Epidermal melanocyte (primary cell): Measurements from ENCODE around the gene UBE2G1.
"Not testable (repeated sequence)": the region's sequence is repeated elsewhere in the genome, so short reads cannot be mapped to it uniquely, and the experiment has no call there.

Experiments used
- DNase-seq: peaks from one replicate; pipeline ENCODE4 v3.0.0; 2011; ENCODE audit warnings: low spot score; ENCODE audit not compliant: insufficient read length

Gene UBE2G1, protein sequence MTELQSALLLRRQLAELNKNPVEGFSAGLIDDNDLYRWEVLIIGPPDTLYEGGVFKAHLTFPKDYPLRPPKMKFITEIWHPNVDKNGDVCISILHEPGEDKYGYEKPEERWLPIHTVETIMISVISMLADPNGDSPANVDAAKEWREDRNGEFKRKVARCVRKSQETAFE

DNA sequence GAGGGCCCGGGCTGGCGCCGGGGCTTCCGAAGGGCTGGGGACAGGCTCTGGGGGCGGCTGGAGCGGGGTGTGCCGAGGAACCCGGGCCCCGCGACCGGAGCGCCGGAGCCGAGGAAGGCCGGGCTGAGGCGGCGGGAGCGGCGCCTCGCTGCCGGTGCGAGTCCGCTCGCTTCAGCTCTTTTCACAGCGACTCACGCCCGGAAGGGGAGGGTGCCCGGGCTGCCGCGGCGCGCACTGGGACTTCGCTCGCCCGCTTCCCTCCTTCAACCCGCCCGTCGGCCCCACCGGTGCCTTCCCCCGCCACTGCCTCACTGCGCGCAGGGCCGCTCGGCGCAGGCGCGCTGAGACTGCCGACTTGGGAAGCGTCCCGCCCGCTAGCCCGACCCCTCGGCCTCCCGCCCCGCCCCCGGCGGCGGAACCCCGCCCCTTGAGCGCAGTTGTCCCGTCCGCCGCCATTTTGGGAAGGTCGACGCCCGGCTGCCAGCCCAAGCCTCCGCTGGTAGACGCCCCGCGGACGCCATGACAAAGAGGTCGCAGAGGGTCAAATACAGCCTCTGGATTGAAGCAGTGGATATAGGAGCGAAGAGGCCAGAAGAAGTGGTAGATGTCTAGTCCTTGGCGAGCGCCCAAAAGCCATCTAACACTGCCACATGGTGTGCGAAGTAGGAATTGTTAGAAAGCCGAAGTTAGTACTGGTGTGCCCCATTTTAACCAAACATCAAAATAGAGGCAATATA is at the start of gene UBE2G1:
UBE2G1 (minus strand) TSS at position 349 of the 737 bp plus-strand sequence. CDS start 359 bp downstream, outside the sequence.
- DNase-seq, result peak; percentile 90

DNA sequence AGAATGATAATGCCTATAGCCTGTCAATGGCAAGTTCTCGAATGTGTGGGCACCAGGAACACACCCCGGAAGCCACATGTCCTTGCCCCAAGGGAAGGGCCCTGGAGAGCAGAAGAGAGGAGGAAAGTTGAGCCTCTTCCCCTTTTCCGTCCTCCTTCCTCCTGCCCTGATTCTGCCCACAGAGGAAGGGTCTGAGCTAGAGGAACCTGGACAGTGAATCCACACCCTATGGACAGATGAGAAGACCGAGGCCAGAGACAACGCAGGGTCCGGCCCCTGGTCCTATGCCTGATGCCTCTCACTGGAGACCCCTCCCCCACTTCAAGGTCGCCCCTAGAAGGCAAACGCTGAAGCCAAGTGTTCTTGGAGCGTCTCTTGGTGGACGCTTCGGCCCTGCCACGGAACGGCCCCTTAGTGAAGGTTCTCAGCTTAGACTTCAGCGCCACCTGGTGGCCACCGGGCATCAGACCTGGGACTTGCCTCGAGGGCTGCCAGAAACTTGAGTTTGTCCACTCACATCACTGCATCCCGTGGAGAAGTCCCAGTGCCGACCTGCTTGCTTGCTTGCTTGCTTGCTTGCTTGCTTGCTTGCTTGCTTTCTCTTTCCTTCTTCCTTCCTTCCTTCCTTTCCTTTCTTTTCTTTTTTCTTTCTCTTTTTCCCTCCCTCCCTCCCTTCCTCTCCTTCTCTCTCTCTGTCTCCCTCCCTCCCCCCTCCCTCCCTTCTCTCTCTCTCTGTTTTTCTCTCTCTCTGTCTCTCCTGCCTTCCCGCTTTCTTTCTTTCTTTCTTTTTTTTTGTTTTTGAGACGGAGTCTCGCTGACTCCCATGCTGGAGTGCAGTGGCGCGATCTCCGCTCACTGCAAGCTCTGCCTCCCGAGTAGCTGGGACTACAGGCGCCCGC is 46.7 kb upstream of the UBE2G1 start:
- peak; percentile 67 for DNase-seq

DNA sequence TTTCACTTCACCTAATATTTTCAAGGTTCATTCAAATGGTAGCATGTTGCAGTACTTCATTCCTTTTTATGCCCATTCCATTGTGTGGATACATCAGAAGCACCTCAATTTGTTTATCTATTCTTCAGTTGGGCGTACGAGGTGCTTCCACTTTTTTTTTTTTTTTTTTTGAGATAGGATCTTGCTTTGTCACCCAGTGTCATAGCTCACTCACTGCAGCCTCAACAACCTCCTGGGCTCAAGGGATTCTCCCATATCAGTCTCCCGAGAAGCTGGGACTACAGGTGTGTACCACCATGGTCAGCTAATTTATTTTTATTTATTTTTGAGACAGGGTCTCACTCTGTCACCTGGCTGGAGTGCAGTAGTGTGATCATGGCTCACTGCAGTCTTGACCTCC is 44.7 kb upstream of the UBE2G1 start:
- DNase-seq, result no peak

DNA sequence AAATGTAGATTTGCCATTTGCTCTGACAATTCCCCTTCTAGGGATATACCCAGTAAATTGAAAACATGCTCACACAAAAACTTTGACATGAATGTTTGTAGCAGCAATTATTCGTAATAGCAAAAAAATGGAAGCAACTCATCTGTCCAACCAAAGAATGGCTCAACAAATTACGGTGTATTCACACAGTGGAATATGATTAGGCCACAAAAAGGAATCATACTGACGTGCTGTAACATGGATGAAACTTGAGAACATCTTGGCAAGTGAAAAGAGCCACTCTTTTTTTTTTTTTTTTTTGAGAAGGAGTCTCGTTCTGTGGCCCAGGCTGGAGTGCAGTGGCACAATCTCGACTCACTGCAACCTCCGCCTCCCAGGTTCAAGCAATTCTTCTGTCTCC is 43.2 kb upstream of the UBE2G1 start:
- DNase-seq, result no peak

DNA sequence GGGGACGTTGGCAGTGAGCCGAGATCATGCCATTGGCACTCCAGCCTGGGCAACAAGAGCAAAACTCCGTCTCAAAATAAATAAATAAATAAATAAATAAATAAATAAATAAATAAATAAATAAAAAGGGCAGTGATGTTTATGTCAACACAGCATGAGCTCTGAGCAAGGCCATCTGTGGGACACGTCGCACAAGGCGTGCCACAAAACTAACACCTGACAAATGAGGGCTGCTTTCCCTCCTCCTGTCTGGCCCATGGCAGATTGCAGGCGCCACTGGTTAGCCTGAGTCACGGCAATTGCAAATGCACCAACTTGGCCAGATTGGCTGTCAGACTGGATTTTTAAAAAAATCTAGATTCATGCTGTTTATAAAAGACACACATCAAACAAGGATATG is 41.4 kb upstream of the UBE2G1 start:
- DNase-seq, result no peak

DNA sequence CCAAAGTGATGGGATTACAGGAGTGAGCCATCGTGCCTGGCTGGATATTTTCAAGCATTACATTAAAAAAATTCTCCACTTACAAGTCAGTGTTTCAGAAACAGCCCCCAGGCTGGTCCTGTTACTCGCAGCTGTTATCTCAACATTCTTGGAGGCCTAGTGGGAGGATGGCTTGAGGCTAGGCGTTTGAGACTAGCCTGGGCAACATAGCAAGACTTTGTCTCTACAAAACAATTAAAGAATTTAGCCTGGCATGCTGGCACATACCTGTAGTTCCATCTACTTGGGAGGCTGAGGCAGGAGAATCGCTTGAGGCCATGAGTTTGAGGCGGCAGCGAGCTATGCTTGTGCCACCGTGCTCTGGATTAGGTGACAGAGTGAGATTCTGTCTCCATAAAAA is 40.7 kb upstream of the UBE2G1 start:
- no peak for DNase-seq

DNA sequence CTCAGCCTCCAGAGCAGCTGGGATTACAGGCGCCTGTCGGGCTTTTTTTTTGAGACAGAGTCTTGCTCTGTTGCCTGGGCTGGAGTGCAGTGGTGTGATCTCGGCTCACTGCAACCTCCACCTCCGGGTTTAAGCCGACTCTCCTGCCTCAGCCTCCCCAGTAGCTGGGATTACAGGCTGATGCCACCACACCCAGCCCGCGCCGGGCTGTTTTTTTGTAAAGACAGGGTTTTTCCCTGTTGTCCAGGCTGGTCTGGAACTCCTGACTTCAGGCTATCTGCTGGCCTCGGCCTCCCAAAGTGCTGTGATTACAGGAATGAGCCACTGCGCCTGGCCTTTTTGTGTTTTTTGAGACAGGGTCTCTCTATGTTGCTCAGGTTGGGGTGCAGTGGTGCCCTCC is 39.9 kb upstream of the UBE2G1 start:
- no peak for DNase-seq

DNA sequence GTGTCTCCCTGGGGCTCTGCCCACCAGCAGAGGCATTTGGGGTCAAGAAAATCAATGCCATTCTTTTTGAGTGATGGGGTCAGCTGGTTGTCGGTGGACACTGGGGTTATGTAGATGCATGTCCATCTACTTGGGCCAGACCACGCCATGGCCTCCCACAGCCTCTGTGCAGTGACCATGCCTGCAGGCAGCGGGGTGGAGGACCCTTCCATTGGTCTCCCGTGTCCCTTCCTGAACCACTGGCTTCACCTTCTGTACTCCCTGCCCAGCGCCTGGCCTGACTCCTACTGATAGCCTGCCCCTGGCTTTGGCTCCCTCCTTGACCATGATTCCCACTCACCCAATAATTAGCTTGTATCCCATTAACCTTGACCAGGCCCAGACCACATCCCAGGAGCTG is 39.2 kb upstream of the UBE2G1 start:
- DNase-seq, result no peak

DNA sequence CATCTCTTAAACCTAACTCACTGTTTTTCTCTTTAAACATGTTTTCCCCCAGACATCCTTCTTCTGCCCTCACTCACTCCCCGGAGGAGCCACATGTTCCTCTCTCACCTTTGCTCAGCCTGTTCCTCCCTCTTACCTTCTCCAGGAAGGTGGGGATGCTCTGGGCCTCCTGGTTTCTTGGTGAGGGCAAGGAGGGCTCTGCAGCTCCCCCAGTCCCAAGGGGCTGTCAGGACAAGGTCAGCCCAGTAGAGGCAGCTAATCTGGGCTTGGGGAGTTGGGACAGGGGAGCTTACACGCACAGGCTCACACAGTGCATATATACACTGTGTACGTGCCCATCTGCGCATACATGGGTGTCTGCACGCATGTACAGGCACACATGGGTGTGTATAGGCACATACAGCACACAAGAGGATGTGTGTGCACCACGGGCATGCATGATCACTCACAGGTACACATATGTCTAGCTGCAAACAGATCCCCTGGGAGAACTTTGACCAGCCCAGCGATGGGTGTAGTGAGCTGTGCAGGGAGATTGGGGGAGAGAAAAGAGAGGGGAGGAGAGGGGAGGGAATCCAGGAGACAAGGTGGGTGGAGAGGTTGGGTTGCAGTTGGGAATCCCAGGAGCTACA is 38.7 kb upstream of the UBE2G1 start:
- no peak for DNase-seq

DNA sequence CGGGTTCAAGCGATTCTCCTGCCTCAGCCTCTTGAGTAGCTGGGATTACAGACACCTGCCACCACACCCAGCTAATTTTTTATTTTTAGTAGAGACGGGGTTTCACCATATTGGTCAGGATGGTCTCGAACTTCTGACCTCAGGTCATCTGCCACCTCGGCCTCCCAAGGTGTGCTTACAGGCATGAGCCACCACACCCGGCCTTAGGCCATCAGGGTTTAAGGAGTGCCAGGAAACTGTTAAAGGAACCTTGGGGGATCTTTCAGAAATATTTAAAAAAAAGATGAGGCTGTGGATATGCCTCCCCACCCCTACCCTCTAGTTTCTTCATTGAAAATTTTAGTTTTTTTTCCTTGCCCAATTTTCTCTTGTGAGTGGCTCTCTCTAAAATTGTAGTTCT is 31.4 kb upstream of the UBE2G1 start:
- no peak for DNase-seq

DNA sequence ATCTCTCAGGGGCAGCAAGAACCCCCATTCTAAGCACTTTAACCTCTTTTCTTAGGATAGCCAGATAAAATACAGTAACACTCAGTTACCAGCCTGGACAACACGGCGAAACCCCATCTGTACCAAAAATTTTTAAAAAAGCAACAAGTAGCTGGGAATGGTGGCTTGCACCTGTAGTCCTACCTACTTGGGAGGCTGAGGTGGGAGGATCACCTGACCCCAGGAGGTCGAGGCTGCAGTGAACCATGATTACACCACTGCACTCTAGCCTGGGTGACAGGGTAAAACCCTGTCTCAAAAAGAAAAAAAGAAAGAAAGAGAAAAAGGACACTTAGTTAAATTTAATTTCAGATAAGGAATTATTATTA is 28.6 kb upstream of the UBE2G1 start:
- DNase-seq, result no peak

DNA sequence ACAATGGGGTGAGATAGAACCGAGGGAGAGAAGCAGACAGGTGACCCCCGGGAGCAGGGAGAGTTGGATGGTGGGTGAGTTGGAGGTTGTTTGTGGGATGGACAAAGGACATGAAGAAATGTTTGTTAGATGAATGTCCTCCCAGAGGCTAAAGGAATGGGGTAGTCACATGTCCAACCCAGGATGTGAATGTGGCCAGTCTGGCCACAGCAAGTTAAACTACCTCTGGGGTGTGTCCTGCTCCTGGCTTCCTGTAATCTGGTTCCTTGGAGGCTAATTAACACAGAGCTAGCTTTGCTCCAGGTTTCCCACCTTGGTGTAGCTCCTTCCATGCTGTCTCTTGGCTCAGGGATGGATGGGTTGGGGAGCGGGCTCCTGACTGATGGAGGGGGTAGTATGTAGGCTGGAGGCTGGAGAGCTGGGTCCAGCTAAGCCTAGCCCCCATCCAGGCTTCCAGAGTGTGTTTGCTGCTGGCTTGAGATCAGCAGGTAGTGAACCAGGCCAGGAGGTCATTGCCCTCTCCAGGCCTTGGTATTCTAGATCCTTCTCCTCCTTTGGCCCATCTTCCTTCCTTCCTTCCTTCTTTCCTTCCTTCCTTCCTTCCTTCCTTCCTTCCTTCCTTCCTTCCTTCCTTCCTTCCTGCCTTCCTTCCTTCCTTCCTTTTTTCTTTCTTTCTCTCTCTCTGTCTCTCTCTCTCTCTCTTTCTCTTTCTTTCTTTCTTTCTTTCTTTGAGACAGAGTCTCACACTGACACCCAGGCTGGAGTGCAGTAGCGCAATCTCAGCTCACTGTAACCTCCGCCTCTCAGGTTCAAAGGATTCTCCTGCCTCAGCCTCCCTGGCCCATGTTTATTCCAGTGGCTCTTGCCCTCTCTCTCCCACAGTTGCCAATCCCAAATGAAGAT is 28.0 kb upstream of the UBE2G1 start:
- no peak for DNase-seq

DNA sequence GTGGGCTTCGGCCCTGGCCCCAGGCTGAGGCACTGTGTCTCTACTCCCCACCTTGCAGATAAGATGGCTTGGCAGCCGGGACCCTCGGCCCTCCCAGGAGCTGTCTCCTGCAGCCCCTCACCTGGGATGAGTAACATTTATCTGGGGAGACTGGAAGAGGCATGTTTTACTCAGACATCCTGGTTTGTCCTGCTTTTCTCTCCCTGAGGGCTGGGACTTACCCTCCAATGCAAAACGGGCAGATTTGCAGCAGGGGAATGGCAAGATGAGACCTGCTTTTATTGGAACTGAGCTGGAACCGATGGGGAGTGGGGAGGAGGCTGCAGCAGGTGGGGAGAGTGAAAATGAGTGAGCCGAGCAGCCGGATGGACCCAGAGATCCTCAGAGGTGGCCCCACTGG is 27.3 kb upstream of the UBE2G1 start:
- no peak for DNase-seq

DNA sequence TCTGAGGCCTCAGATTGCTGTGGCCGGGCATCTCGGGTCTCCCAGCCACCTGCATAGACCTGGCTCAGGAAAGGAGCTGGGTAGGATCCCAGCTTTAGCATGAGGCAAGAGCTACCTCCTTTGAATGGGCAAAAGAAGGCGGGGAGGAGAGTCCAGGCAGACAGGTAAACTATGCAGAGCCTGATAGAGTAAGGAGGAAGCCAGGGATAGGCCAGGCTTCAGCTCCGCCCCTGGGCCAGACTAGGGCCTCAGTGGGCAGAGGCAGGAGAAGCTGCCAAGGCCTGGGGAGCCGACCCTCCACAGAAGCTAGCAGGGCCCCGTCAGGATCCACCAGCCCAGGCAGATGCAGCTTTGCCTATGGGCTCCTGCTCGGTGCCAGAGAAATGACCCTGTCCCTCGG is 22.6 kb upstream of the UBE2G1 start:
- DNase-seq, result no peak

DNA sequence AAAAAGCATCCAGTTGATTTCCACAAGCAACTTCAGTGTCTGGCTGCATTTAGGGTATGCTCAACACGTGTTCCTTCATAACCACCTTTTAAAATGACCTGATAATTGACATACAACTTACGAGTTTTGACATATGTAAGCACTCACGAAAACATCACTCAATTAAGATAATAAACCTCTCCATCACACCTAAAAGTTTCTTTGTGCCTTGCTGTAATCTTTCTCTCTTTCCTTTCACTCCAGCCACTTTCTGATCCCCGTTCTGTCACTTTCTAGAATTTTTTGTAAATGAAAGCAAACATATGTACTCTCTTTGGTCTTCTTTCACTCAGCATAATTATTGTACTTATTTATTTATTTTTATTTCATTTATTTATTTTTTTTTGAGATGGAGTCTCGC is 20.7 kb upstream of the UBE2G1 start:
- DNase-seq, result no peak

DNA sequence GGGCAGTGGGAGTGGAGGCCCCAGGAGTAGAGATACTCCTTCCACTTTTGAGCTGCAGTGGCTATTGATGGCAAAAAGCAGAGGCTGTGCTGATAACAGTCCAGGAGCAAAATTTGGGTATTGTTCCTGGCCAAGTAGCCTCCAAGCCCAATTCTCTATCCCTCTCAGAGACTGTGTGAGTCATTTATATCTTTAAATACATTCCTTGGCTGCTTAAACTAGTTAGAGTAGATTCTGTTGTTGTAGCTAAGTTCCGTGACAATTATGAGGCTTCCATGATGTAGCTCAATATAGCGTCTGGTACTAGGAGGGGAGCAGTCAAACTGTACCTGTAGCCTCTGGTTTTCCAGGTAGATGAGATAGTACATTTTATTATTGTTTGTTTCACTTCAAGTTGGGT is 19.9 kb upstream of the UBE2G1 start:
- no peak for DNase-seq

DNA sequence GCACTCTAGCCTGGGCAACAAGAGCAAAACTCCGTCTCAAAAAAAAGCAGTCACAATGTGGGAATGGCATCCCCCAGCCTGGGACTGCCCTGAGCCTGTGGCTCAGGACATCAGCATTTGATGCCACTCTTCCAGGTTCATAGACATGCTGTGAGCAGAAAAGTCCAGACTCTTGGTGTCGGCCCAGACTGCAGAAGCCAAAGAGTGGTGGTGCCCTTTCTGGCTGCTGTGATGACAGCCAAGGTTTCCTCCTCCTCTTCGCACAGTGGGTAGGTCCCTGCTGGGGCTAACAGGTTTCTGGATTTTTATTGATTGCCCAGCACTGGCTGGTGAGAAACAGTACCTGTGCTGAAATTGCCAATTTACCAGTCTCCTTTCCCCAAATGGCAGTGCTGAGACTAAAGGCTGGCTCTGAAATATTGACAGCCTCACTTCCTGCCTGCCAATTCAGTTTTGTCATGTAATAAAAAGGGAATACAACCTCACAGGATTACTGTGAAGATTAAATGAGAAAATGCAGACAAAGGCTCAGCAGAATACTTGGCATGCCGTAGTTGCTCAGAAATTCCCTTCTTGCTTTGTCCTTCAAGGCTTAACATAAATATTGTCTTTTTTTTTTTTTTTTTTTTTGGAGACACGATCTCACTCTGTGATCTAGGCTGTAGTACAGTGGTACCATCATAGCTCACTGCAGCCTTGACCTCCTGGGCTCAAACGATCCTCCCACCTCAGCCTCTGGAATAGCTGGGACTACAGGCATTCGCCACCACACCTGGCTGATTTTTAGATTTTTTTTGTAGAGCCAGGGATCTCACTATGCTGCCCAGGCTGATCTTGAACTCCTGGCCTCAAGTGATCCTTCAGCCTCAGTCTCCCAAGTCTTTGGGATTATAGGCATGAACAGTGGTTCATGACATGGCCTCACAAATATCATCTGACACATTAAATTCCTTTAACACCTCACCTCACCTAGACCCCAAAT is 15.5 kb upstream of the UBE2G1 start:
- DNase-seq, result no peak

DNA sequence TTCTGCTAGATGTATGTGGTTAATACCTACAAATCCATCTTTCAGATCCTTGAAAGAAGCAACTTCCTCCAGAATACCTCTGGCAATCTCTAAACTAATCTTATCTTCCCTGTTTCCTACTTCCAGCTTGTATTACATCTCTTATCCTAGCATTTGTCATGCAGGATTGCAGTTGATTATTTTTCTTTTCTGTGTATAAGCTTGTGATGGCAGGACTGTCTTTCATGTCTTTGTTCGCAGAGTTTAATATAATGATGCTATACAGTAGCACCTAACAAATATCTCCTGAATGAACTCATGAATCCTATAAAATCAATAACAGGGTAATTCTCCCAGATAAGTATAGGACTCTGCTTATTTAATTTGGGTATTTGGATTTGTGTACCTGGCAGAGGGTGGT is 12.2 kb upstream of the UBE2G1 start:
- DNase-seq, result no peak

DNA sequence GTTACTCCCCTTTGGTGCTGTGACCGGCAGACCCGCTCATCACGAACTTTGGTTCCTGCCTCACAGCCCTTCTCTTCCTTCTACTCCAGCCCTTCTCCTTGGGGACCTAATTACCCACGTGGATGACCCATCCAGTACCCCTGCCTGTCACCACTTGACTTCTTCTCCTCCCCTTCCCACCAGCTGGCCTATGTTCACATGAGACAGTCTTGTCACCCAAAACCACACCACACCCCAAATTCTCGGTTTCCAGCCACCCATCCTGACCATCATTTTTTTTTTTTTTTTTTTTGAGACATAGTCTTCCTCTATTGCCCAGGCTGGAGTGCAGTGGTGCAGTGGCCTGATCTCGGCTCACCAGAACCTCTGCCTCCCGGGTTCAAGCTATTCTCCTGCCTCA is 10.8 kb upstream of the UBE2G1 start:
- not testable (repeated sequence) for DNase-seq
